Measurements from ENCODE around the gene GADD45G.

Gene GADD45G

DNA sequence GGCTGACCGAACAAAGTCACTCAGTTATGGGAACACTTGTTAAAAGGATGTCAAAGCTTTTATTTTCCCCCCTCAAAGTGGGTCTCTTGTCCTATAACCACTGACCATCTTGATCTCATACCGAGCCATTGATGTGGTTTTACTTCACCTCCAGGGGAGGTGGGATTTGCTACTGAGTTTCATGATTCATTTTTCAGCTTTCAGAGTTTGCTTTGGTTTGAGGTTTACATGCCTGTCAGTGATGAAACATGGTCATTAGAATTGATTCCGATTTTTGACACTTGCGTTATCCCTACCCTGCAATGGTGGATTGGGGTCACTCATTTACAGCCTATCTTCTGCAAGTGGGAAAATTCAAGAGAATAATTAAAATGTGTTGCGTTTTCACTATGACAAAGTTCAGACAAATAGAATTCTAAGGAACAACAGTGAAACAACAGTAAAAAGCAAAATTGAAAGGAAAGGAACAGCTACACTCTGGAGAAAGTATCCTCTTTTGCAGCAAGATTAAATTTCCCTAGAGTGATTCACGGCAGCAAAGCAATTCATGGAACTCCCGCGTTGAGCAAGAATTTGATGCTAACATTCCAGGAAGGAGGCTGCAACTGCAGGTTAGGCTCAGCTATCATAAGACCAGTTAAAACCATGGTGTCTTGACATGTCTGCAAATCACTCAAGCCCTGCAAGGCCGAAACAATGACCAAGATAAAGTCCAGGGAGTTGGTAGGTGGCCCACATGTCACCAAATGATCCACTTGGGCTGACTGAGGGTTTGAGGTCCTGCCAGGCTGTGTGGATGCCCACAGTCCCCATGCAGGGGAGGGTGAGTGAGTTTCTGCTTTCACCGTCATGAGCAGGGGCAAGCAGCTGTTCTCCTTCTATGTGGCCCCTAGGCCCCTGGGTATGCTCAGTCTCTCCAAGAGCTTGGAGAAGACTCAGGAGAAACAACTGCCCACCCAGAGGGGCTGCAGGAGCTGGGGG lies 9.4 kb downstream of the GADD45G start:
- H3K9me3 ChIP-seq (ENCODE audit: control insufficient read depth, low read depth, low read length), result no peaks in the 10 kb centered on the region
- H3K27me3 ChIP-seq (ENCODE audit: control insufficient read depth, insufficient read depth, low read length), result no peaks in the 10 kb centered on the region
- H3K27ac ChIP-seq (ENCODE audit: low read length), result no peak overlapping the region
- H3K4me3 ChIP-seq (ENCODE audit: low read length), result no peak overlapping the region
- no peak overlapping the region for H3K9ac ChIP-seq (ENCODE audit: low read length)
- no peaks in the 10 kb centered on the region for H3K36me3 ChIP-seq (ENCODE audit: control insufficient read depth, low read depth, low read length)
- H3K4me1 ChIP-seq (ENCODE audit: control insufficient read depth, low read depth, low read length), result peaks cover 10% of the 10 kb centered on the region

DNA sequence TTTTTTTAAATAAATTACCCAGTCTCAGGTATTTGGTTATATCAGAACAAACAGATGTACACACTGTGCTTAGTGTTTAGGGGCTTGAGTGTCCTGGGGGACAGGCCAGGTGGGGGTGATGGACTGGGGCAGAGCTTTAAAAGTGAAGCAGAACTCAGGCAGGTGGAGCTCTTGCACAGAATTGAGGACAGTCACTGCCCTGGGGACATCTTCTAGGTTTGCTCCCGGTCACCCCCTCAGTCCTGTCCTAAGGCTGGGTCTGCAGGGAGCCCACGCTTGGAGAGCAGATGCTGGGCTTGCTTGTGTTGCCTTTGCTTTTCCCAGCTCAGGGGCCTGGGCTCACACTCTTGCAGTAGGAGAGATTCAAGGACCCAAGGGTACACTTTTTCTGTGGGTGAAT lies 10.8 kb downstream of the GADD45G start:
- H3K4me3 ChIP-seq (ENCODE audit: low read length), result no peak overlapping the region
- H3K36me3 ChIP-seq (ENCODE audit: control insufficient read depth, low read depth, low read length), result no peaks in the 10 kb centered on the region
- H3K9ac ChIP-seq (ENCODE audit: low read length), result no peak overlapping the region
- H3K9me3 ChIP-seq (ENCODE audit: control insufficient read depth, low read depth, low read length), result no peaks in the 10 kb centered on the region
- no peak overlapping the region for H3K27ac ChIP-seq (ENCODE audit: low read length)
- no peaks in the 10 kb centered on the region for H3K27me3 ChIP-seq (ENCODE audit: control insufficient read depth, insufficient read depth, low read length)
- peaks cover 12% of the 10 kb centered on the region for H3K4me1 ChIP-seq (ENCODE audit: control insufficient read depth, low read depth, low read length)

DNA sequence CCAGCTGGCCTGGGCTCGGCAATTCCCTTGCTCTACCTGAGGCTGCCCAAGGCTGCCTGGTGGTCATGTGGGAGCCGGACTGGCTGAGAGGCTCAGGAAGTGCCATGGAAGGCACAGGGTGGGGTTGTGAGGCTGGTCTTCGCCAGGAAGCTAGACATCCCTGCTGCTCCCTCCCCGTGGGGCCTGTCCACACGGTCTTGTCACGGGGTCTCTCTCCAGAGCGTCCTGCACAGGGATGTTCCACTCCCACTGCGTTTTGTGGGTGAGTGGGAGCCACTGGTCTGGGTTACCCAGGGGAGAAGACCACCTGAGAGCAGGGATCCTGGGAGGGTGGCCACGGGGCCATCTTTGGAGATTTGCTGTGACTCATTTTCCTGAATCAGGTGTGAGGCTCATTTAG lies 11.6 kb downstream of the GADD45G start:
- Histone ChIP-seq H3K4me3 (ENCODE audit: low read length) (no peak overlapping the region), H3K27me3 (ENCODE audit: control insufficient read depth, insufficient read depth, low read length) (peaks cover 3% of the 10 kb centered on the region), H3K4me1 (ENCODE audit: control insufficient read depth, low read depth, low read length) (peaks cover 11% of the 10 kb centered on the region), H3K36me3 (ENCODE audit: control insufficient read depth, low read depth, low read length) (no peaks in the 10 kb centered on the region), H3K27ac (ENCODE audit: low read length) (no peak overlapping the region), H3K9me3 (ENCODE audit: control insufficient read depth, low read depth, low read length) (no peaks in the 10 kb centered on the region), H3K9ac (ENCODE audit: low read length) (no peak overlapping the region)

DNA sequence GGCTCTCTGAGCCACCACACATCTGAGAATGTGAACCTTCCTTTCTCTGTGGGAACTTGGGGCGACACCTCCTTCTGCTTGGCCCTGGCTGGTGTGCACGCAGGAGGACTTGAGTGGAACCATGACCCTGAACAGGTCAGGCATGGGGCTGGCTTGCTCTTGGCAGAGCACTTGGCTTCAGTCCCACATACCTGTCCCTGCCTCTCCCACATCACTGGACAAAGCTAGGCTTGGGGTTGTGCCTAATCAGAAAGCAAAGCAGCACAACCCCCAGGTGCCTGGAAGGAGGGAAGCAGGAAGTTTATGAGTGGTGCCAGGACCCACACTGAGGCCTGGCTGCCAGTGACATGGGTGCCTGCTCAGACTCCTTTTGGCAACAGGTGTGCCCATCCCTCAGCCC lies 13.2 kb downstream of the GADD45G start:
- Histone ChIP-seq H3K36me3 (ENCODE audit: control insufficient read depth, low read depth, low read length) (no peaks in the 10 kb centered on the region), H3K27me3 (ENCODE audit: control insufficient read depth, insufficient read depth, low read length) (peaks cover 4% of the 10 kb centered on the region)

GRCh38 chr9:89619019-89619418 lies 14.2 kb downstream of the GADD45G start:
- no peak overlapping the region for H3K27ac ChIP-seq (ENCODE audit: low read length)
- H3K27me3 ChIP-seq (ENCODE audit: control insufficient read depth, insufficient read depth, low read length), result peaks cover 4% of the 10 kb centered on the region
- H3K4me3 ChIP-seq (ENCODE audit: low read length), result no peak overlapping the region
- H3K9ac ChIP-seq (ENCODE audit: low read length), result no peak overlapping the region
- H3K36me3 ChIP-seq (ENCODE audit: control insufficient read depth, low read depth, low read length), result no peaks in the 10 kb centered on the region
- no peaks in the 10 kb centered on the region for H3K9me3 ChIP-seq (ENCODE audit: control insufficient read depth, low read depth, low read length)
- peaks cover 20% of the 10 kb centered on the region for H3K4me1 ChIP-seq (ENCODE audit: control insufficient read depth, low read depth, low read length)

More for the DNA sequence above, 13.2 kb downstream of the GADD45G start:
- Histone ChIP-seq H3K9me3 (ENCODE audit: control insufficient read depth, low read depth, low read length) (no peaks in the 10 kb centered on the region), H3K27ac (ENCODE audit: low read length) (no peak overlapping the region), H3K4me3 (ENCODE audit: low read length) (no peak overlapping the region), H3K4me1 (ENCODE audit: control insufficient read depth, low read depth, low read length) (peaks cover 17% of the 10 kb centered on the region), H3K9ac (ENCODE audit: low read length) (no peak overlapping the region)

GRCh38 chr9:89619424-89620138 lies 14.8 kb downstream of the GADD45G start:
- peaks cover 4% of the 10 kb centered on the region for H3K27me3 ChIP-seq (ENCODE audit: control insufficient read depth, insufficient read depth, low read length)
- no peaks in the 10 kb centered on the region for H3K36me3 ChIP-seq (ENCODE audit: control insufficient read depth, low read depth, low read length)
- no peak overlapping the region for H3K9ac ChIP-seq (ENCODE audit: low read length)
- peaks cover 20% of the 10 kb centered on the region for H3K4me1 ChIP-seq (ENCODE audit: control insufficient read depth, low read depth, low read length)
- H3K9me3 ChIP-seq (ENCODE audit: control insufficient read depth, low read depth, low read length), result no peaks in the 10 kb centered on the region
- no peak overlapping the region for H3K27ac ChIP-seq (ENCODE audit: low read length)
- H3K4me3 ChIP-seq (ENCODE audit: low read length), result no peak overlapping the region

DNA sequence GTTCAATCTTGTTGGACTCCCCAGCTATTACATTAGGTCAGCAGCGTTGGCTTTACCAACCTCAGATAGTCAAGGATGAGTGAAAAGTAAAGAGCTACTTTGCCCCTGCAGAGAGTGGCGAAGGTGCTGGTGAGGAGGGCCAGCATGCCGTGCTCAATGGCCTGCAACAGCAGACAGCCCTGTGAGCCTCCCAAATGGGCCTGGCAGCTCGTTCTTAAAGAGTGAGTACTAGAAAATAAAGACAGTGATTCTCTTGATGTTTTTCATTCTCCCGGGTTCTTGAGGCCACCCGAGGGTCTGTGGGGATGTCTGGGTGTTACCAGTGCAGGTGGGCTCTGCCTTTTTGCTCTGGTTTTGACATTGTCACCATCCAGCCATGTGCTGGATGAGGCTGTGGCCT lies 16.2 kb downstream of the GADD45G start:
- Histone ChIP-seq H3K27ac (ENCODE audit: low read length) (no peak overlapping the region), H3K4me1 (ENCODE audit: control insufficient read depth, low read depth, low read length) (peaks cover 20% of the 10 kb centered on the region), H3K27me3 (ENCODE audit: control insufficient read depth, insufficient read depth, low read length) (peaks cover 4% of the 10 kb centered on the region), H3K4me3 (ENCODE audit: low read length) (no peak overlapping the region), H3K36me3 (ENCODE audit: control insufficient read depth, low read depth, low read length) (no peaks in the 10 kb centered on the region), H3K9ac (ENCODE audit: low read length) (no peak overlapping the region), H3K9me3 (ENCODE audit: control insufficient read depth, low read depth, low read length) (no peaks in the 10 kb centered on the region)

DNA sequence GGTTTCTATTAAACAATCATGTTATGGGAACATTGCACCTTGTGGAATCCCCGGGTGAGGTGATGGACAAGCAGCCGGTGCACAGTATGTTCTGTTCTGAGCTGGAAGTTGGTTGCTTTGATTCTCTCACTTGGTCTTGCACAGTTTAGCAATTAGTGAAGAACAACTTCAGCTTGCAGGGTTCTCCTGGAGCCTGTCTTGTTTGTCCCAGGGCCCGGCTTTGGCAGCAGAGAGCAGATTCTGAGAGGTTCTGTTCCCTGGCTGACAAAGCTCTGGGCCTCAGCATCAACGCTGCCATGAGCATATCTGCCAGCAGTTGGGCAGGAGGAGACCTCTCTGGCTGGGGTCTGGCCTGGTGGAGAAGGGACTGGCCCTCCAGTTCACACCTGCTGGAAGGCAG lies 16.9 kb downstream of the GADD45G start:
- no peak overlapping the region for H3K27ac ChIP-seq (ENCODE audit: low read length)
- H3K36me3 ChIP-seq (ENCODE audit: control insufficient read depth, low read depth, low read length), result no peaks in the 10 kb centered on the region
- H3K4me1 ChIP-seq (ENCODE audit: control insufficient read depth, low read depth, low read length), result peaks cover 20% of the 10 kb centered on the region
- H3K9me3 ChIP-seq (ENCODE audit: control insufficient read depth, low read depth, low read length), result no peaks in the 10 kb centered on the region
- no peak overlapping the region for H3K9ac ChIP-seq (ENCODE audit: low read length)
- H3K4me3 ChIP-seq (ENCODE audit: low read length), result no peak overlapping the region
- H3K27me3 ChIP-seq (ENCODE audit: control insufficient read depth, insufficient read depth, low read length), result peaks cover 4% of the 10 kb centered on the region

DNA sequence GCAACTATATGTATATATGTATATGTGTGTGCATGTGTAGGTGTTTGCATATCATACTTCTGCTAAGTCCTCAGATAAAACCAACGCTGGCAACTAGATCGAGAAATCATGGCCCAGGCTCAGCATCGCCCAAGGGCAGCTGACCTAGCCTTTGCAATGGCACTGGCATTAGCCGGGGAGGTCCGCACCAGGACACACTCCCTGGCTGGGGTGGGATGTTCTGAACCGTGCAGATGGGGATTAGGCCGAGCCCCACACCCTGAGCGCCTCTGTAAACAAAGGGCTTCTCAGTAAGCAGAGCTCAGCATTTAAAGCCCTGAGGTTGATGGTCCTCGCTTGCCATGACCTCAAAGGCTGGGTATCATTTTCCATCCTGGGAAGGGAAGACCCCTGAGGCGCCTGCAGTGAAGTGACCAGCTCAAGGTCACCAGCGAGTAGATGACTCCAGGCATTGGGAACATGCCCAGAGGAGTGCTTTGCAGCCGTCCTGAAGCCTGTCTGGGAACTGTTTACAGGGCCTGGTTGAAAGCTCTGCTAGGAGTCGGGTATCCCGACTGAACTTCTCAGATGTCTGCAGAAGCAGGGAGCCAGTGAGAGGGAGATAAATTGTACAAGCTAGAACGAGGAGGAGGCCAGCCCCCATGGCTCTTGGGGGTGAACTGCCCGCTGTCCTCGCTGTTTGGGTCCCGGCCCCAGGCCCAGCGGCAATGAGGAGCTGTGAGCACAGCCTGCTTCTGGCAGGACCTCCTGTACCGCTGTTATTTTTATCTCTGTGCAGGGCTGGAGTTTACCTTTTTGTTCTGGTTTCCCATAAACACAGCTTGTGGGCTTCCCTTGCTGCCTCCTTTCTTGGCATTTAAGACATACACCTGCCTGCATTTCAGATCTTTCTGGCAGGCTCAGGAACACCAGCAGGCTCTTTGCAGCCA lies 18.4 kb downstream of the GADD45G start:
- H3K4me1 ChIP-seq (ENCODE audit: control insufficient read depth, low read depth, low read length), result peaks cover 20% of the 10 kb centered on the region
- H3K4me3 ChIP-seq (ENCODE audit: low read length), result no peak overlapping the region
- H3K27ac ChIP-seq (ENCODE audit: low read length), result no peak overlapping the region
- no peaks in the 10 kb centered on the region for H3K9me3 ChIP-seq (ENCODE audit: control insufficient read depth, low read depth, low read length)
- no peaks in the 10 kb centered on the region for H3K36me3 ChIP-seq (ENCODE audit: control insufficient read depth, low read depth, low read length)
- H3K27me3 ChIP-seq (ENCODE audit: control insufficient read depth, insufficient read depth, low read length), result peaks cover 4% of the 10 kb centered on the region
- no peak overlapping the region for H3K9ac ChIP-seq (ENCODE audit: low read length)

DNA sequence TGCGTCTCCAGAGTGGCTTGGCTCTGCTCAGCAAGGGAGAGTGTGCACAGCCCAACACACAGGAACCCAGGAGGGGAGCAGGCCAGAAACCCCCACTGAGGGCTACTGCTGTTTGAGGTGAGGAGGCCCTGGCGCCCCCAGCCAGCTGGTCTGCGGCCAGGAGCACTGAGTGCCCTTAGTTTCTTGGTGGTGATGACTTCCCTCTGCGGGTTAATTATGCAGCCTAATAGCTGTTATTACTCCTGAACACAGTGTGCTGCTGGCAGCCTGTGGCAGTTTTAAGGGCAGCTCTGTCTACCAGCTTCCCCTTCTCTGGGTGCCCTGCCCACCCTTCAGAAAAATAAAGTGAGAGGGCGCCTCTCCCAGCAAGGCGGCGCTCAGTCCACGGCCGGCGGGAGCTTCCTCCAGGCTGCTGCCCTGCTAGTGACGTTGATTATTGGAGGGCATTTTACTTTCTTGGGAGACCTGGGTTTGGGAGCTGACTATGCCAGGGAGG lies 19.2 kb downstream of the GADD45G start:
- Histone ChIP-seq H3K27me3 (ENCODE audit: control insufficient read depth, insufficient read depth, low read length) (peaks cover 4% of the 10 kb centered on the region), H3K27ac (ENCODE audit: low read length) (no peak overlapping the region), H3K4me1 (ENCODE audit: control insufficient read depth, low read depth, low read length) (peaks cover 15% of the 10 kb centered on the region), H3K36me3 (ENCODE audit: control insufficient read depth, low read depth, low read length) (no peaks in the 10 kb centered on the region), H3K4me3 (ENCODE audit: low read length) (no peak overlapping the region), H3K9ac (ENCODE audit: low read length) (no peak overlapping the region), H3K9me3 (ENCODE audit: control insufficient read depth, low read depth, low read length) (no peaks in the 10 kb centered on the region)

Measured in iPS-18a (cell line).